NB4 (cell line): ENCODE data around the gene NKX2-3.

Experiments used
- DNase-seq: peaks from one replicate; pipeline ENCODE4 v3.0.0; 2010; ENCODE audit warnings: low read depth
- H3K4me3 ChIP-seq: one replicate; pipeline ENCODE4 v1.5.1; 2011; ENCODE audit warnings: mild to moderate bottlenecking, low read depth, low read length, moderate library complexity
- CTCF ChIP-seq: IDR thresholded peaks from one replicate; pipeline ENCODE4 v1.5.1; 2012; ENCODE audit warnings: low read depth, low read length
- MAX ChIP-seq: IDR thresholded peaks from 2 replicates; pipeline ENCODE4 v1.6.1; 2011; ENCODE audit warnings: low read depth, low read length
- MYC ChIP-seq: IDR thresholded peaks from 2 replicates; pipeline ENCODE4 v1.6.1; 2011; ENCODE audit warnings: low read depth, low read length
- POLR2A ChIP-seq: IDR thresholded peaks from 2 replicates; pipeline ENCODE4 v1.6.1; 2011; ENCODE audit warnings: mild to moderate bottlenecking; ENCODE audit not compliant: insufficient read length; ENCODE audit errors: extremely low read depth

Gene NKX2-3

GRCh38 chr10:99534450-99534938 is 1.8 kb downstream of the NKX2-3 start:
- TF ChIP-seq MYC: no peak
- TF ChIP-seq POLR2A: no peak
- TF ChIP-seq MAX: no peak
- no peak for TF ChIP-seq CTCF
- DNase-seq: no peak
- peak overlapping the region; percentile 56 for H3K4me3 ChIP-seq

GRCh38 chr10:99534939-99535763 is 2.4 kb downstream of the NKX2-3 start:
- no peak for TF ChIP-seq POLR2A
- TF ChIP-seq MYC: no peak
- no peak for TF ChIP-seq MAX
- no peak for TF ChIP-seq CTCF
- peak overlapping the region; percentile 56 for H3K4me3 ChIP-seq
- peak; percentile 83 for DNase-seq

GRCh38 chr10:99535764-99536337 is 3.1 kb downstream of the NKX2-3 start:
- no peak for DNase-seq

GRCh38 chr10:99536338-99537085 is 3.8 kb downstream of the NKX2-3 start:
- peak; percentile 20 for TF ChIP-seq CTCF
- TF ChIP-seq POLR2A: no peak
- DNase-seq: peak; percentile 84
- peak overlapping the region; percentile 53 for H3K4me3 ChIP-seq

More at GRCh38 chr10:99535764-99536337, 3.1 kb downstream of the NKX2-3 start:
- TF ChIP-seq POLR2A: no peak
- TF ChIP-seq MYC: no peak
- TF ChIP-seq CTCF: no peak
- no peak for TF ChIP-seq MAX
- peak overlapping the region; percentile 32 for H3K4me3 ChIP-seq

GRCh38 chr10:99537086-99537988 is 4.6 kb downstream of the NKX2-3 start:
- peak; percentile 82 for DNase-seq
- peak overlapping the region; percentile 53 for H3K4me3 ChIP-seq
- no peak for TF ChIP-seq CTCF
- no peak for TF ChIP-seq MAX
- no peak for TF ChIP-seq MYC
- no peak for TF ChIP-seq POLR2A
